Posterior cingulate gyrus (tissue), 11 donors: ENCODE measurements around the gene C3AR1.
"Not testable (repeated sequence)": the region's sequence is repeated elsewhere in the genome, so short reads cannot be mapped to it uniquely, and the experiment has no call there.

ENCODE experiments used
- DNase-seq, 10 donors: peaks; one replicate each; pipeline versions ENCODE4 v3.0.0 to v3.0.0-alpha.2; 2020 to 2021; ENCODE audit warnings: mixed read lengths in 3 of 10
- intact Hi-C: fragments of 100-400 bp; cut with DNase I; formaldehyde crosslinking; loops from one replicate; pipeline ENCODE4 v1.15.1; 2023

Gene C3AR1

GRCh38 chr12:8032242-8033152 lies 33.7 kb downstream of the C3AR1 start, which contains the start of gene FOXJ2:
TSS of gene FOXJ2 (plus strand) at chr12:8032716. CDS start at chr12:8039833, 7,117 bp downstream.
- intact Hi-C loops: no loop called here
- DNase-seq: peak; percentile 56 to 96 (median 76)

DNA sequence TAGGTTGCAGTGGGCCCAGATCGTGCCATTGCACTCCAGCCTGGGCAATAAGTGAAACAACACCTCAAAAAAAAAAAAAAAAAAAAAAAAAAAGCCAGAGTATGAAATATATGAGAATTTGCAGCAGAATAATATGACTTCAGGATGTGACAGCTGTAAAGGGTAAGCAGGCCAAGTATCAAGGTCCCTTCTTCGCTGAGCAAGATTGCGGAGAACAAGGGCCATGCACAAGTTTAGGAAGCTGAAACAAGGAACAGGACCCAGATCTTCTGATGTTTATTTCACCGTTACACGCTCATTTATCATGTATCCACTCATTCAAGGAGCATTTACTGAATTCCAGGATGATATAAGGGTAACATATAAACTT lies 34.3 kb downstream of the C3AR1 start:
- DNase-seq: no peak
- intact Hi-C loops: no loop called here

GRCh38 chr12:8031017-8031416 lies 35.1 kb downstream of the C3AR1 start:
- intact Hi-C loops, DNase-seq: not testable (repeated sequence)

- intact Hi-C loops: no loop called here
- no peak for DNase-seq
Observed at GRCh38 chr12:8030189-8030588, 36.0 kb downstream of the C3AR1 start.

GRCh38 chr12:8028267-8028666 lies 37.9 kb downstream of the C3AR1 start:
- DNase-seq: no peak
- intact Hi-C loops: no loop called here

- intact Hi-C loops: loop anchor here (2.0 kb wide), 1 partner anchor 55 kb away; the partner anchor contains the start of gene NECAP1
- no peak for DNase-seq
Observed at GRCh38 chr12:8027856-8028255, 38.3 kb downstream of the C3AR1 start.

DNA sequence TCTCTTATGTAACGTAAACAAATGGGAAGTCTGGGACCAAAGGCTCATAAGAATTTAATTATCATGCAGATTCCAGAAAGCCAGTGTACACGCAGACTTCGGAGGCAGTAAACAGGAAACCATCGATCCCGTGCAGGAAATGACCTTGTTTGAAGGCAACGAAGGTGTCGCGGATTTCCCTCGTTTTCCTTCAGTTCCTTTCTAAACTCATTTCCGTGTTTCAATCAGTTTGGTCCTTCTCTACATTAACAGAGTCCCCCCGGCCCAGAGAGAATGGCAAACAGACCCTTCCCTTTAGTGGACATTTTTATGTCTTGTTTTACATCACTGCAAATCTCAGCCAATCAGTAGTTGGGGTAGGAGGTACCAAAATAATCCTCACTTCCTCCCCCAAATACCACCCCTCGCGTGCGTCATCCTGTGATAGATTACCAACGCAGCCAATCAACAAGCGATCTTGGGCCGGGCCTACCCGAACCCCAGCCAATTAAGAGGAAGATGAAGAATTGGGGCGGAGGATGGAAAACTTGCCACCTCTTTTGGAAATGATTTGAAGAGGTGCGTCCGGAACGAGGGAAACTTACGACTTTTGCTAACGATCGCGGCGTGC lies 39.8 kb downstream of the C3AR1 start:
- DNase-seq: peak; percentile 92 to 99 (median 97)
- intact Hi-C loops: loop anchor here (2.0 kb wide), 1 partner anchor 56 kb away; the partner anchor contains the start of gene NECAP1

DNA sequence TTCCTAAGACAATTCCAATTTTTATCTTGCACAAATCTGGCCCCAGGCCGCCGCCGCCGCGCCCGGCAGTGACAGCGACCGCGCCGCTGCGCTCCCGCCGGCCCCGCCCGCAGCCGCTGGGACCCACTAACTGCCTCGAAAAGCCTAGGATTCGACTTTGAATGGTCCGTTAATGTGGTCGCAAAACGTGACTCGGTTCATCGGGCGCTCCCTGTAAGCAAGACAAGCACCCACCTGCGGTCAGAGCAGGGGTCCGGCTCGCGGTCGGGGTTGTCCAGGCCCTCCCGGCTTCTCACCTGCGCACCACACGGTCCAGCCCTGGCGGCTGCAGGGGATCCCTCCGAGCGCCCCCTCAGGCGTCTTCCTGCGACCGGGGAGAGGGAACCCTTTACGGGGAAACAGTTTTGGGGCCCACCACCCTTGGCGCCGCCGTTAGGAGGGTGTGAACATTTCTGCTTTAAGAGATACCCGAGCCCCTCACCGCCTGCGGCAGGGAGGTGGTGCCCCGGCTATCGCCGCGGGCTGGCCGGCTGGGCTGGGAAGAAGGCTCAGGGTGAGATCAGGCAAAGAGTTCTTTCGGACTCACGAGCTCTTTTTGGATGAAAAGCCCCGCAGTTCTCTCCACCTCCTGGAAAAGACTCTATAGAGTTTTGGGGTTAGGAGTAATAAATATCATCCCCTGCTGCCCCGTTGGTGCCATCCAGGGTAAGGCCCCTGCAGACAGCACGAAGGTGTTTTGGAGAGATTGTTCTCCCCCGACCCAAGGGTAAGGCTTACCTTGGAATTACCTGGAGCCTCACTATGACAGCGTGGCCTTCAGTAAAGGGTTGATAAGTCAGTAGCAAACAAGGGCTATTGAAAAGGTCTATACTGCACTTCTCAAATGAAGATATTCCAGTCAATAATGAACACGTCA lies 47.2 kb downstream of the C3AR1 start:
- intact Hi-C loops: no loop called here
- DNase-seq: peak in 7 of 10 donors; percentile 18 to 91 (median 47)

- DNase-seq, intact Hi-C loops: not testable (repeated sequence)
Observed at GRCh38 chr12:8018213-8018612, 47.9 kb downstream of the C3AR1 start.

GRCh38 chr12:8014836-8015235 lies 51.3 kb downstream of the C3AR1 start:
- intact Hi-C loops: no loop called here
- DNase-seq: no peak

- intact Hi-C loops: no loop called here
- DNase-seq: no peak
Observed at GRCh38 chr12:8012651-8013309, 53.4 kb downstream of the C3AR1 start.

- DNase-seq: no peak
- intact Hi-C loops: no loop called here
Observed at GRCh38 chr12:8011331-8011730, 54.8 kb downstream of the C3AR1 start.
